SK-N-SH treated with all-trans-retinoic acid at 6 μM for 48 hours (cell line): ENCODE results near the gene OPTN.

ENCODE experiments used
- ARNTL ChIP-seq: fragments of 450-650 bp; formaldehyde crosslinking; IDR thresholded peaks from 2 replicates; pipeline ENCODE4 v1.5.0; 2020; ENCODE audit warnings: low read depth, mild to moderate bottlenecking, moderate library complexity, borderline replicate concordance
- BACH2 ChIP-seq: fragments of 250-450 bp; sonication (Bioruptor Pico); IDR thresholded peaks from 2 replicates; pipeline ENCODE4 v1.9.0; 2021; ENCODE audit warnings: mild to moderate bottlenecking, borderline replicate concordance
- CSDC2 ChIP-seq: fragments of 250-450 bp; sonication (Bioruptor Pico); IDR thresholded peaks from 2 replicates; pipeline ENCODE4 v1.5.0; 2020; ENCODE audit warnings: mild to moderate bottlenecking, moderate library complexity
- CSRNP3 ChIP-seq: fragments of 250-450 bp; sonication (Bioruptor Pico); IDR thresholded peaks from 2 replicates; pipeline ENCODE4 v1.5.1; 2021; ENCODE audit warnings: mild to moderate bottlenecking, moderate library complexity
- ISL1 ChIP-seq: fragments of 250-450 bp; sonication (Bioruptor Pico); IDR thresholded peaks from 2 replicates; pipeline ENCODE4 v2.1.2; 2022; ENCODE audit warnings: mild to moderate bottlenecking, moderate library complexity
- OSR1 ChIP-seq: fragments of 250-450 bp; sonication (Bioruptor Pico); IDR thresholded peaks from 2 replicates; pipeline ENCODE4 v1.8.0; 2022; ENCODE audit warnings: moderate library complexity, mild to moderate bottlenecking, inconsistent platforms
- PATZ1 ChIP-seq: fragments of 250-450 bp; sonication (Bioruptor Pico); IDR thresholded peaks from 2 replicates; pipeline ENCODE4 v1.8.0; 2020; ENCODE audit warnings: mild to moderate bottlenecking, moderate library complexity, borderline replicate concordance
- POU6F1 ChIP-seq: fragments of 250-450 bp; sonication (Bioruptor Pico); IDR thresholded peaks from 2 replicates; pipeline ENCODE4 v1.8.0; 2021; ENCODE audit warnings: low read depth, mild to moderate bottlenecking, moderate library complexity, borderline replicate concordance
- PPARA ChIP-seq: fragments of 250-450 bp; sonication (Bioruptor Pico); IDR thresholded peaks from 2 replicates; pipeline ENCODE4 v1.5.0; 2020; ENCODE audit warnings: mild to moderate bottlenecking, borderline replicate concordance
- SNAI2 ChIP-seq: fragments of 250-450 bp; sonication (Bioruptor Pico); IDR thresholded peaks from 2 replicates; pipeline ENCODE4 v1.5.0; 2020; ENCODE audit warnings: mild to moderate bottlenecking, moderate library complexity
- TCF4 ChIP-seq: fragments of 250-450 bp; sonication (Bioruptor Pico); IDR thresholded peaks from 2 replicates; pipeline ENCODE4 v1.8.0; 2021; ENCODE audit warnings: mild to moderate bottlenecking, moderate library complexity, borderline replicate concordance
- ZFP30 ChIP-seq: fragments of 450-650 bp; formaldehyde crosslinking; IDR thresholded peaks from 2 replicates; pipeline ENCODE4 v1.5.0; 2022; ENCODE audit warnings: mild to moderate bottlenecking, moderate library complexity
- ZNF8 ChIP-seq: fragments of 450-650 bp; formaldehyde crosslinking; IDR thresholded peaks from 2 replicates; pipeline ENCODE4 v1.5.0; 2020; ENCODE audit warnings: mild to moderate bottlenecking, moderate library complexity

- no peak for TF ChIP-seq TCF4
- TF ChIP-seq CSRNP3, result no peak
- no peak for TF ChIP-seq SNAI2 (CRISPR knock-in tag)
- no peak for TF ChIP-seq OSR1 (CRISPR knock-in tag)
- TF ChIP-seq ZFP30, result no peak
- TF ChIP-seq ARNTL (CRISPR knock-in tag), result no peak
- no peak for TF ChIP-seq PPARA
- TF ChIP-seq CSDC2 (CRISPR knock-in tag), result no peak
- TF ChIP-seq BACH2, result no peak
- no peak for TF ChIP-seq PATZ1 (CRISPR knock-in tag)
- no peak for TF ChIP-seq ISL1 (CRISPR knock-in tag)
- no peak for TF ChIP-seq ZNF8 (CRISPR knock-in tag)
- no peak for TF ChIP-seq POU6F1
Observed at GRCh38 chr10:13102002-13102794, 2.2 kb downstream of the OPTN start.
